CD8-positive, alpha-beta memory T cell (primary cell): ENCODE data around the gene CCN2. TPM values are rescaled to one million over a fixed set of nuclear protein-coding genes. Genes with fewer than 3 reads are reported as not detected.
"Not testable (repeated sequence)": the region's sequence is repeated elsewhere in the genome, so short reads cannot be mapped to it uniquely, and the experiment has no call there.

Experiments used
- CTCF ChIA-PET: fragments of 350-600 bp; sonication (Branson Sonifier 250); formaldehyde crosslinking; loops from one replicate; lab custom pipeline; 2021; ENCODE audit warnings: antibody characterized with exemption; lab: Charles Lee
- POLR2A ChIA-PET: fragments of 350-600 bp; sonication (Branson Sonifier 250); formaldehyde crosslinking; loops from one replicate; lab custom pipeline; 2021; ENCODE audit warnings: antibody characterized with exemption; lab: Charles Lee
- DNase-seq, 5 donors: peaks; one replicate each; pipeline versions ENCODE4 v3.0.0 to v3.0.0-alpha.2; 2020 to 2022; ENCODE audit warnings: mixed read lengths in 1 of 5
- H3K27ac ChIP-seq: one replicate; pipeline ENCODE4 v1.7.0; 2013; ENCODE audit warnings: low read depth, mild to moderate bottlenecking, low read length, moderate library complexity
- H3K27me3 ChIP-seq: 2 replicates; pipeline ENCODE4 v1.7.0; 2013; ENCODE audit warnings: low read length, mild to moderate bottlenecking; ENCODE audit not compliant: insufficient read depth, poor library complexity, severe bottlenecking
- H3K36me3 ChIP-seq: 2 replicates; pipeline ENCODE4 v1.7.0; 2013; ENCODE audit warnings: mild to moderate bottlenecking, low read length, moderate library complexity; ENCODE audit not compliant: insufficient read depth
- H3K4me1 ChIP-seq: 2 replicates; pipeline ENCODE4 v1.7.0; 2013; ENCODE audit warnings: mild to moderate bottlenecking, low read length, moderate library complexity; ENCODE audit not compliant: insufficient read depth
- H3K4me3 ChIP-seq: 2 replicates; pipeline ENCODE4 v1.7.0; 2013; ENCODE audit warnings: mild to moderate bottlenecking, low read length
- H3K9me3 ChIP-seq: 2 replicates; pipeline ENCODE4 v1.7.0; 2013; ENCODE audit warnings: mild to moderate bottlenecking, low read length
- H3K27ac Mint-ChIP-seq, 8 donors: one replicate each; pipeline ENCODE4 v1.8.0; 2020 to 2021; ENCODE audit warnings: mixed read lengths in 8 of 8, mild to moderate bottlenecking in 6 of 8, inconsistent platforms in 3 of 8, moderate library complexity in 3 of 8
- H3K27me3 Mint-ChIP-seq, 2 donors: one replicate each; pipeline ENCODE4 v1.8.0; 2020 to 2021; ENCODE audit warnings: mixed read lengths in 2 of 2, mild to moderate bottlenecking in 1 of 2, moderate library complexity in 1 of 2
- H3K36me3 Mint-ChIP-seq, 3 donors: one replicate each; pipeline ENCODE4 v1.8.0; 2020 to 2021; ENCODE audit warnings: mixed read lengths in 3 of 3, inconsistent platforms in 1 of 3, mild to moderate bottlenecking in 1 of 3
- H3K4me1 Mint-ChIP-seq, 3 donors: one replicate each; pipeline ENCODE4 v1.8.0; 2020 to 2021; ENCODE audit warnings: mixed read lengths in 3 of 3, inconsistent platforms in 1 of 3, mild to moderate bottlenecking in 1 of 3
- H3K4me3 Mint-ChIP-seq, 7 donors: one replicate each; pipeline ENCODE4 v1.8.0; 2020 to 2021; ENCODE audit warnings: mixed read lengths in 7 of 7, mild to moderate bottlenecking in 6 of 7, moderate library complexity in 4 of 7, inconsistent platforms in 2 of 7
- H3K9me3 Mint-ChIP-seq, 5 donors: one replicate each; pipeline ENCODE4 v1.8.0; 2020 to 2022; ENCODE audit warnings: mixed read lengths in 5 of 5, mild to moderate bottlenecking in 3 of 5, moderate library complexity in 2 of 5, inconsistent platforms in 1 of 5
- polyA plus RNA-seq: library from polyadenylated mRNA; unstranded; fragments of 300-500 nt; fragmentation: Illumina TruSeq; gene quantifications from one replicate; pipeline ENCODE4 v1.2.3, GENCODE V29; 2021
- total RNA-seq, 2 experiments: library from RNA; stranded (reverse); gene quantifications; one replicate each; pipeline ENCODE4 v1.2.3, GENCODE V29; 2021

Gene CCN2
- total and polyA plus RNA-seq, 3 experiments from 2014 or later, result not detected

GRCh38 chr6:131916847-131917246, 34.3 kb downstream of the CCN2 start:
- H3K27ac ChIP-seq, result no peak overlapping the region
- CTCF ChIA-PET, result no interaction called here
- peaks cover 41 to 73% of the 10 kb centered on the region in 2 donors for H3K27me3 Mint-ChIP-seq

GRCh38 chr6:131916091-131916796, 34.9 kb downstream of the CCN2 start:
- not testable (repeated sequence) for H3K9me3 ChIP-seq, H3K27me3 ChIP-seq, H3K36me3 Mint-ChIP-seq, H3K4me1 ChIP-seq, H3K9me3 Mint-ChIP-seq, H3K27ac Mint-ChIP-seq, H3K4me3 Mint-ChIP-seq, H3K27ac ChIP-seq, DNase-seq, H3K4me3 ChIP-seq, H3K36me3 ChIP-seq
- CTCF ChIA-PET, result interaction anchor here (1.5 to 2.0 kb wide), 5 partner anchors 9 to 221 kb away, joined by 3 to 14 read pairs (median 6); no protein-coding TSS in a partner anchor
- Mint-ChIP-seq H3K27me3 (peaks cover 46 to 79% of the 10 kb centered on the region in 2 donors), H3K4me1 (peaks cover 10 to 18% (median 12%) of the 10 kb centered on the region in 3 donors)
- POLR2A ChIA-PET, result interaction anchor here (0.6 kb wide), 1 partner anchor 46 kb away, joined by 3 read pairs; no protein-coding TSS in a partner anchor

More at GRCh38 chr6:131916847-131917246, 34.3 kb downstream of the CCN2 start:
- Histone ChIP-seq H3K27me3 (no peaks in the 10 kb centered on the region), H3K36me3 (no peaks in the 10 kb centered on the region), H3K4me3 (no peak overlapping the region), H3K4me1 (no peaks in the 10 kb centered on the region), H3K9me3 (no peaks in the 10 kb centered on the region)
- Mint-ChIP-seq H3K9me3 (peaks cover 0 to 7% (median 0%) of the 10 kb centered on the region in 5 donors), H3K4me1 (peaks cover 7 to 17% (median 12%) of the 10 kb centered on the region in 3 donors), H3K36me3 (no peaks in the 10 kb centered on the region), H3K4me3 (no peak overlapping the region), H3K27ac (no peak overlapping the region)
- DNase-seq, result no peak
- POLR2A ChIA-PET, result no interaction called here

GRCh38 chr6:131914967-131915751, 36.0 kb downstream of the CCN2 start:
- Mint-ChIP-seq H3K27me3 (peaks cover 44 to 78% of the 10 kb centered on the region in 2 donors), H3K4me3 (no peak overlapping the region), H3K4me1 (peaks cover 12 to 22% (median 13%) of the 10 kb centered on the region in 3 donors), H3K9me3 (no peaks in the 10 kb centered on the region), H3K36me3 (no peaks in the 10 kb centered on the region), H3K27ac (no peak overlapping the region)
- H3K27ac ChIP-seq, result no peak overlapping the region
- no peaks in the 10 kb centered on the region for H3K36me3 ChIP-seq
- H3K9me3 ChIP-seq, result no peaks in the 10 kb centered on the region
- no peak overlapping the region for H3K4me3 ChIP-seq
- DNase-seq, result peak; percentile 2 to 58 (median 21)
- ChIA-PET CTCF (interaction anchor here (0.6 to 2.0 kb wide), 11 partner anchors 10 to 365 kb away, joined by 3 to 14 read pairs (median 3); no protein-coding TSS in a partner anchor), POLR2A (no interaction called here)
- H3K4me1 ChIP-seq, result no peaks in the 10 kb centered on the region
- no peaks in the 10 kb centered on the region for H3K27me3 ChIP-seq

- H3K9me3 Mint-ChIP-seq, result no peaks in the 10 kb centered on the region
- ChIA-PET CTCF (interaction anchor here (0.9 kb wide), 1 partner anchor 34 kb away, joined by 3 read pairs; no protein-coding TSS in a partner anchor), POLR2A (no interaction called here)
- H3K27ac ChIP-seq, result no peak overlapping the region
- no peak overlapping the region for H3K27ac Mint-ChIP-seq
- H3K27me3 Mint-ChIP-seq, result peaks cover 40 to 71% of the 10 kb centered on the region in 2 donors
- H3K27me3 ChIP-seq, result no peaks in the 10 kb centered on the region
- no peaks in the 10 kb centered on the region for H3K36me3 ChIP-seq
- no peaks in the 10 kb centered on the region for H3K36me3 Mint-ChIP-seq
- no peak overlapping the region for H3K4me3 ChIP-seq
- no peak overlapping the region for H3K4me3 Mint-ChIP-seq
- H3K9me3 ChIP-seq, result no peaks in the 10 kb centered on the region
- DNase-seq, result no peak
- peaks cover 7% of the 10 kb centered on the region for H3K4me1 ChIP-seq
- peaks cover 19 to 31% (median 23%) of the 10 kb centered on the region in 3 donors for H3K4me1 Mint-ChIP-seq
These were observed 36.9 kb downstream of the CCN2 start for GRCh38 chr6:131914234-131914633.

GRCh38 chr6:131911951-131912350, 39.2 kb downstream of the CCN2 start:
- POLR2A ChIA-PET, result no interaction called here
- CTCF ChIA-PET, result interaction anchor here (1.1 to 1.6 kb wide), 2 partner anchors 14 to 129 kb away, joined by 3 read pairs; no protein-coding TSS in a partner anchor
- Mint-ChIP-seq H3K9me3 (no peaks in the 10 kb centered on the region), H3K27me3 (peaks cover 38 to 64% of the 10 kb centered on the region in 2 donors), H3K36me3 (no peaks in the 10 kb centered on the region), H3K27ac (no peak overlapping the region), H3K4me3 (no peak overlapping the region), H3K4me1 (peaks cover 11 to 27% (median 23%) of the 10 kb centered on the region in 3 donors)
- peaks cover 7% of the 10 kb centered on the region for H3K4me1 ChIP-seq
- H3K36me3 ChIP-seq, result no peaks in the 10 kb centered on the region
- DNase-seq, result no peak
- H3K27me3 ChIP-seq, result no peaks in the 10 kb centered on the region
- H3K9me3 ChIP-seq, result no peaks in the 10 kb centered on the region
- H3K4me3 ChIP-seq, result no peak overlapping the region
- no peak overlapping the region for H3K27ac ChIP-seq

GRCh38 chr6:131910956-131911355, 40.2 kb downstream of the CCN2 start:
- DNase-seq, result no peak
- Mint-ChIP-seq H3K27me3 (peaks cover 32 to 56% of the 10 kb centered on the region in 2 donors), H3K4me3 (no peak overlapping the region), H3K36me3 (no peaks in the 10 kb centered on the region), H3K4me1 (peaks cover 10 to 23% (median 22%) of the 10 kb centered on the region in 3 donors), H3K9me3 (no peaks in the 10 kb centered on the region), H3K27ac (no peak overlapping the region)
- ChIA-PET POLR2A (no interaction called here), CTCF (interaction anchor here (1.1 to 1.9 kb wide), 2 partner anchors 128 to 129 kb away, joined by 3 to 7 read pairs; no protein-coding TSS in a partner anchor)
- Histone ChIP-seq H3K36me3 (no peaks in the 10 kb centered on the region), H3K4me3 (no peak overlapping the region), H3K4me1 (peaks cover 7% of the 10 kb centered on the region), H3K27me3 (no peaks in the 10 kb centered on the region), H3K9me3 (no peaks in the 10 kb centered on the region), H3K27ac (no peak overlapping the region)

GRCh38 chr6:131910219-131910589, 41.0 kb downstream of the CCN2 start:
- Mint-ChIP-seq H3K27me3 (peaks cover 29 to 48% of the 10 kb centered on the region in 2 donors), H3K9me3 (no peaks in the 10 kb centered on the region), H3K27ac (no peak overlapping the region), H3K4me3 (no peak overlapping the region), H3K36me3 (no peaks in the 10 kb centered on the region), H3K4me1 (peaks cover 10 to 21% (median 20%) of the 10 kb centered on the region in 3 donors)
- CTCF ChIA-PET, result interaction anchor here (0.7 to 1.9 kb wide), 7 partner anchors 8 to 1025 kb away, joined by 3 to 7 read pairs (median 4); no protein-coding TSS in a partner anchor
- no peak overlapping the region for H3K27ac ChIP-seq
- H3K9me3 ChIP-seq, result no peaks in the 10 kb centered on the region
- POLR2A ChIA-PET, result no interaction called here
- no peak overlapping the region for H3K4me3 ChIP-seq
- DNase-seq, result no peak
- H3K4me1 ChIP-seq, result peaks cover 7% of the 10 kb centered on the region
- H3K27me3 ChIP-seq, result no peaks in the 10 kb centered on the region
- H3K36me3 ChIP-seq, result no peaks in the 10 kb centered on the region
